NT2/D1 (cell line): ENCODE data around the gene PTPRG.

ENCODE experiments used
- SUZ12 ChIP-seq: IDR thresholded peaks from 2 replicates; pipeline ENCODE4 v1.6.1; 2011; ENCODE audit not compliant: insufficient read length, insufficient read depth; ENCODE audit errors: extremely low read depth
- ZNF274 ChIP-seq: IDR thresholded peaks from 2 replicates; pipeline ENCODE4 v1.6.1; 2011; ENCODE audit warnings: mild to moderate bottlenecking, low read depth, low read length

GRCh38 chr3:61600195-61600594 lies 38.8 kb downstream of the PTPRG start:
- TF ChIP-seq ZNF274 = no peak
- TF ChIP-seq SUZ12 = no peak
